Measurements from ENCODE around the gene FMO5.

Gene FMO5

DNA sequence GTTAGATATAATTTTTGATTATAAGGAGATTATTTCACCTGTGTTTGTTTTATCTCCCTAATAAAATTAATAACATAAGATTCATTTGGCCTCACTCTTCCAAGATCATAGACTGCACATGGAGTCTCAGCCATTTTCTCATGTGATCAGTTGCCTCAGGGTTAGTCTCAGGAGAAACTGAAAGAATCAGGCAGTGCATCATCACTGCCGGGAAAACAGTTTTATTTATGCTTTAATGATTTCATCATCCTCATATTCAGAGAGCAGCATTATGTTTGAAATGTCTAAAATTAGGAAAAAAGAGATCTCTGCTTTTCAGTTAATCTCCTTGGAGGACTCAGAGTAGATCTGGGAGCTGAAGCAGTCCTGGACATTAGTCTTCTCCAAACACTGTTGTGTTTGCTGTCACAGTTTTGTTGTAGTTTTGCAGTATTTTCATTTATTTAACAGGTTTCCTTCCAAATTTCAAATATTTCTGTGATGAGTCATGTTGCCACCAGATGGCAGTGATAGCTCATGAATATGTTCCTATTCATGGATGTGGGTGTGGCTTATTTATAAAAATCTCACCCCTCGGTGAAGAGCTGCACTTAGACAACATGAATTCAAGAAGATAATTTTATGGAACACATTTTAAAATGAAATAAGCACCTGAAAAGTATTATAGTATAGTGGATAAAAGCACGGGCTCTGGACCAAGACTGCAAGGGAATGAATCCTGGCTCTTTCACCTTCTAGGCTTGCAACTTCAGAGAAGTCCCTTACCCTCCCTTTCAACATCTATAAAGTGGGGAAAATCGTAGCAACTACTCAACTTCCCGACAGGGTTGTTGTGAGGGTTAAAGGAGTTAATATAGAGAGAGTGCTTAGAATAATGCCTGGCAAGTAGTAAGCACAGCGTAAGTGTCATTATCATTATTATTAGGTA lies 48.5 kb upstream of the FMO5 start (continued):
- TF ChIP-seq, protein P1, sequence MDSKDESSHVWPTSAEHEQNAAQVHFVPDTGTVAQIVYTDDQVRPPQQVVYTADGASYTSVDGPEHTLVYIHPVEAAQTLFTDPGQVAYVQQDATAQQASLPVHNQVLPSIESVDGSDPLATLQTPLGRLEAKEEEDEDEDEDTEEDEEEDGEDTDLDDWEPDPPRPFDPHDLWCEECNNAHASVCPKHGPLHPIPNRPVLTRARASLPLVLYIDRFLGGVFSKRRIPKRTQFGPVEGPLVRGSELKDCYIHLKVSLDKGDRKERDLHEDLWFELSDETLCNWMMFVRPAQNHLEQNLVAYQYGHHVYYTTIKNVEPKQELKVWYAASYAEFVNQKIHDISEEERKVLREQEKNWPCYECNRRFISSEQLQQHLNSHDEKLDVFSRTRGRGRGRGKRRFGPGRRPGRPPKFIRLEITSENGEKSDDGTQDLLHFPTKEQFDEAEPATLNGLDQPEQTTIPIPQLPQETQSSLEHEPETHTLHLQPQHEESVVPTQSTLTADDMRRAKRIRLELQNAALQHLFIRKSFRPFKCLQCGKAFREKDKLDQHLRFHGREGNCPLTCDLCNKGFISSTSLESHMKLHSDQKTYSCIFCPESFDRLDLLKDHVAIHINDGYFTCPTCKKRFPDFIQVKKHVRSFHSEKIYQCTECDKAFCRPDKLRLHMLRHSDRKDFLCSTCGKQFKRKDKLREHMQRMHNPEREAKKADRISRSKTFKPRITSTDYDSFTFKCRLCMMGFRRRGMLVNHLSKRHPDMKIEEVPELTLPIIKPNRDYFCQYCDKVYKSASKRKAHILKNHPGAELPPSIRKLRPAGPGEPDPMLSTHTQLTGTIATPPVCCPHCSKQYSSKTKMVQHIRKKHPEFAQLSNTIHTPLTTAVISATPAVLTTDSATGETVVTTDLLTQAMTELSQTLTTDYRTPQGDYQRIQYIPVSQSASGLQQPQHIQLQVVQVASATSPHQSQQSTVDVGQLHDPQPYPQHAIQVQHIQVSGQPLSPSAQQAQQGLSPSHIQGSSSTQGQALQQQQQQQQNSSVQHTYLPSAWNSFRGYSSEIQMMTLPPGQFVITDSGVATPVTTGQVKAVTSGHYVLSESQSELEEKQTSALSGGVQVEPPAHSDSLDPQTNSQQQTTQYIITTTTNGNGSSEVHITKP (tag by site-specific recombination; IDR thresholded peaks at IDR 0.05), result no peak
- TF ChIP-seq ZNF624 (tag by site-specific recombination; IDR thresholded peaks at IDR 0.05) (no peak), ZNF843 (tag by site-specific recombination; IDR thresholded peaks at IDR 0.05) (no peak), ZNF654 (tag by site-specific recombination; IDR thresholded peaks at IDR 0.05; ENCODE audit: low read depth) (peak; percentile 53), ZNF335 (tag by site-specific recombination; conservative IDR thresholded peaks at IDR 0.05) (peak; percentile 51; the same call in 1 of the 2 replicates), ZNF501 (tag by site-specific recombination; IDR thresholded peaks at IDR 0.05) (no peak), ZNF274 (IDR thresholded peaks at IDR 0.05; ENCODE audit: low read length) (no peak), ZNF274 (tag by site-specific recombination; IDR thresholded peaks at IDR 0.05; ENCODE audit: borderline replicate concordance) (no peak), ZNF324 (tag by site-specific recombination; IDR thresholded peaks at IDR 0.05) (no peak), ZNF510 (tag by site-specific recombination; IDR thresholded peaks at IDR 0.05; ENCODE audit: insufficient replicate concordance) (no peak), ZNF521 (tag by site-specific recombination; IDR thresholded peaks at IDR 0.05) (no peak), ZNF626 (tag by site-specific recombination; IDR thresholded peaks at IDR 0.05) (no peak), ZNF16 (tag by site-specific recombination; IDR thresholded peaks at IDR 0.05; ENCODE audit: low read depth) (no peak), ZNF670 (tag by site-specific recombination; IDR thresholded peaks at IDR 0.05; ENCODE audit: low read depth) (no peak), ZNF138 (tag by site-specific recombination; IDR thresholded peaks at IDR 0.05; ENCODE audit: borderline replicate concordance) (no peak), ZNF549 (tag by site-specific recombination; IDR thresholded peaks at IDR 0.05) (no peak), ZNF157 (tag by site-specific recombination; IDR thresholded peaks at IDR 0.05) (no peak), SP7 (tag by site-specific recombination; IDR thresholded peaks at IDR 0.05) (no peak), ZNF658 (tag by site-specific recombination; IDR thresholded peaks at IDR 0.05) (no peak), ZNF239 (tag by site-specific recombination; IDR thresholded peaks at IDR 0.05) (no peak), KLF9 (tag by site-specific recombination; IDR thresholded peaks at IDR 0.05; ENCODE audit: low read depth) (peak; percentile 26; the same call in 1 of the 2 replicates)
- TF ChIP-seq, protein P2, sequence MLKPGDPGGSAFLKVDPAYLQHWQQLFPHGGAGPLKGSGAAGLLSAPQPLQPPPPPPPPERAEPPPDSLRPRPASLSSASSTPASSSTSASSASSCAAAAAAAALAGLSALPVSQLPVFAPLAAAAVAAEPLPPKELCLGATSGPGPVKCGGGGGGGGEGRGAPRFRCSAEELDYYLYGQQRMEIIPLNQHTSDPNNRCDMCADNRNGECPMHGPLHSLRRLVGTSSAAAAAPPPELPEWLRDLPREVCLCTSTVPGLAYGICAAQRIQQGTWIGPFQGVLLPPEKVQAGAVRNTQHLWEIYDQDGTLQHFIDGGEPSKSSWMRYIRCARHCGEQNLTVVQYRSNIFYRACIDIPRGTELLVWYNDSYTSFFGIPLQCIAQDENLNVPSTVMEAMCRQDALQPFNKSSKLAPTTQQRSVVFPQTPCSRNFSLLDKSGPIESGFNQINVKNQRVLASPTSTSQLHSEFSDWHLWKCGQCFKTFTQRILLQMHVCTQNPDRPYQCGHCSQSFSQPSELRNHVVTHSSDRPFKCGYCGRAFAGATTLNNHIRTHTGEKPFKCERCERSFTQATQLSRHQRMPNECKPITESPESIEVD (tag by site-specific recombination; IDR thresholded peaks at IDR 0.05), result peak; percentile 50
- TF ChIP-seq, protein P3, sequence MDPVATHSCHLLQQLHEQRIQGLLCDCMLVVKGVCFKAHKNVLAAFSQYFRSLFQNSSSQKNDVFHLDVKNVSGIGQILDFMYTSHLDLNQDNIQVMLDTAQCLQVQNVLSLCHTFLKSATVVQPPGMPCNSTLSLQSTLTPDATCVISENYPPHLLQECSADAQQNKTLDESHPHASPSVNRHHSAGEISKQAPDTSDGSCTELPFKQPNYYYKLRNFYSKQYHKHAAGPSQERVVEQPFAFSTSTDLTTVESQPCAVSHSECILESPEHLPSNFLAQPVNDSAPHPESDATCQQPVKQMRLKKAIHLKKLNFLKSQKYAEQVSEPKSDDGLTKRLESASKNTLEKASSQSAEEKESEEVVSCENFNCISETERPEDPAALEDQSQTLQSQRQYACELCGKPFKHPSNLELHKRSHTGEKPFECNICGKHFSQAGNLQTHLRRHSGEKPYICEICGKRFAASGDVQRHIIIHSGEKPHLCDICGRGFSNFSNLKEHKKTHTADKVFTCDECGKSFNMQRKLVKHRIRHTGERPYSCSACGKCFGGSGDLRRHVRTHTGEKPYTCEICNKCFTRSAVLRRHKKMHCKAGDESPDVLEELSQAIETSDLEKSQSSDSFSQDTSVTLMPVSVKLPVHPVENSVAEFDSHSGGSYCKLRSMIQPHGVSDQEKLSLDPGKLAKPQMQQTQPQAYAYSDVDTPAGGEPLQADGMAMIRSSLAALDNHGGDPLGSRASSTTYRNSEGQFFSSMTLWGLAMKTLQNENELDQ (tag by site-specific recombination; IDR thresholded peaks at IDR 0.05; ENCODE audit: low read depth), result no peak
- TF ChIP-seq, protein P4, sequence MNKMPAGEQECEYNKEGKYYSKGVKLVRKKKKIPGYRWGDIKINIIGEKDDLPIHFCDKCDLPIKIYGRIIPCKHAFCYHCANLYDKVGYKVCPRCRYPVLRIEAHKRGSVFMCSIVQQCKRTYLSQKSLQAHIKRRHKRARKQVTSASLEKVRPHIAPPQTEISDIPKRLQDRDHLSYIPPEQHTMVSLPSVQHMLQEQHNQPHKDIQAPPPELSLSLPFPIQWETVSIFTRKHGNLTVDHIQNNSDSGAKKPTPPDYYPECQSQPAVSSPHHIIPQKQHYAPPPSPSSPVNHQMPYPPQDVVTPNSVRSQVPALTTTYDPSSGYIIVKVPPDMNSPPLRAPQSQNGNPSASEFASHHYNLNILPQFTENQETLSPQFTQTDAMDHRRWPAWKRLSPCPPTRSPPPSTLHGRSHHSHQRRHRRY (tag by site-specific recombination; IDR thresholded peaks at IDR 0.05), result no peak
- TF ChIP-seq, protein P5, sequence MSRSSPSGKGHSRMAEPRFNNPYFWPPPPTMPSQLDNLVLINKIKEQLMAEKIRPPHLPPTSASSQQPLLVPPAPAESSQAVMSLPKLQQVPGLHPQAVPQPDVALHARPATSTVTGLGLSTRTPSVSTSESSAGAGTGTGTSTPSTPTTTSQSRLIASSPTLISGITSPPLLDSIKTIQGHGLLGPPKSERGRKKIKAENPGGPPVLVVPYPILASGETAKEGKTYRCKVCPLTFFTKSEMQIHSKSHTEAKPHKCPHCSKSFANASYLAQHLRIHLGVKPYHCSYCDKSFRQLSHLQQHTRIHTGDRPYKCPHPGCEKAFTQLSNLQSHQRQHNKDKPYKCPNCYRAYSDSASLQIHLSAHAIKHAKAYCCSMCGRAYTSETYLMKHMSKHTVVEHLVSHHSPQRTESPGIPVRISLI (tag by site-specific recombination; IDR thresholded peaks at IDR 0.05), result no peak
